ENCODE data around the gene SEC23IP.

SEC23IP gene

GRCh38 chr10:119940487-119940886, 48.0 kb downstream of the SEC23IP start:
- DNase-seq (ENCODE audit: low spot score): peak; percentile 61

GRCh38 chr10:119942973-119943372, 50.4 kb downstream of the SEC23IP start:
- no peak for DNase-seq (ENCODE audit: low spot score)

- DNase-seq (ENCODE audit: low spot score): no peak
Measured at GRCh38 chr10:119945805-119946204, 53.3 kb downstream of the SEC23IP start.

- DNase-seq (ENCODE audit: low spot score): no peak
Measured at GRCh38 chr10:119947300-119947699, 54.8 kb downstream of the SEC23IP start.

GRCh38 chr10:119957451-119957850, 64.9 kb downstream of the SEC23IP start:
- DNase-seq (ENCODE audit: low spot score): no peak

GRCh38 chr10:119962837-119963236, 70.3 kb downstream of the SEC23IP start:
- no peak for DNase-seq (ENCODE audit: low spot score)

- no peak for DNase-seq (ENCODE audit: low spot score)
Measured at GRCh38 chr10:119967066-119967465, 74.5 kb downstream of the SEC23IP start.

- no peak for DNase-seq (ENCODE audit: low spot score)
Measured at GRCh38 chr10:119969609-119970008, 77.1 kb downstream of the SEC23IP start.

GRCh38 chr10:119970107-119970506, 77.6 kb downstream of the SEC23IP start:
- no peak for DNase-seq (ENCODE audit: low spot score)

GRCh38 chr10:119970963-119971362, 78.4 kb downstream of the SEC23IP start:
- no peak for DNase-seq (ENCODE audit: low spot score)

GRCh38 chr10:119973281-119973680, 80.8 kb downstream of the SEC23IP start:
- no peak for DNase-seq (ENCODE audit: low spot score)

- DNase-seq (ENCODE audit: low spot score): no peak
Measured at GRCh38 chr10:119976421-119976820, 83.9 kb downstream of the SEC23IP start.

GRCh38 chr10:119980956-119981750, 88.6 kb downstream of the SEC23IP start:
- DNase-seq (ENCODE audit: low spot score): no peak

- DNase-seq (ENCODE audit: low spot score): peak; percentile 20
Measured at GRCh38 chr10:119981826-119982225, 89.3 kb downstream of the SEC23IP start.

GRCh38 chr10:119988333-119988732, 95.8 kb downstream of the SEC23IP start:
- no peak for DNase-seq (ENCODE audit: low spot score)

GRCh38 chr10:119989966-119990365, 97.4 kb downstream of the SEC23IP start:
- no peak for DNase-seq (ENCODE audit: low spot score)

- no peak for DNase-seq (ENCODE audit: low spot score)
Measured at GRCh38 chr10:119991066-119991465, 98.5 kb downstream of the SEC23IP start.

GRCh38 chr10:119991816-119992215, 99.3 kb downstream of the SEC23IP start:
- DNase-seq (ENCODE audit: low spot score): no peak

Measured in kidney tubule cell (primary cell).